Peyer's patch (tissue), 4 donors: Measurements from ENCODE around the gene PRR33.

Source experiments
- POLR2A ChIP-seq, 2 donors: fragments of 450-650 bp; IDR thresholded peaks; one replicate each; pipeline ENCODE4 v1.5.1; 2017; ENCODE audit warnings: antibody characterized with exemption in 2 of 2, mild to moderate bottlenecking in 2 of 2, moderate library complexity in 2 of 2
- TF ChIP-seq, protein P1 (sequence below), 6 experiments: fragments of 450-650 bp in 4 of 6; fragments of 200-600 bp in 2 of 6; sonication (generic) in 1 of 6; IDR thresholded peaks; one replicate each; pipeline ENCODE4 v1.5.1; 2017 to 2019; ENCODE audit warnings: antibody characterized with exemption in 6 of 6, mild to moderate bottlenecking in 3 of 6, moderate library complexity in 1 of 6

- TF ChIP-seq, protein P1, sequence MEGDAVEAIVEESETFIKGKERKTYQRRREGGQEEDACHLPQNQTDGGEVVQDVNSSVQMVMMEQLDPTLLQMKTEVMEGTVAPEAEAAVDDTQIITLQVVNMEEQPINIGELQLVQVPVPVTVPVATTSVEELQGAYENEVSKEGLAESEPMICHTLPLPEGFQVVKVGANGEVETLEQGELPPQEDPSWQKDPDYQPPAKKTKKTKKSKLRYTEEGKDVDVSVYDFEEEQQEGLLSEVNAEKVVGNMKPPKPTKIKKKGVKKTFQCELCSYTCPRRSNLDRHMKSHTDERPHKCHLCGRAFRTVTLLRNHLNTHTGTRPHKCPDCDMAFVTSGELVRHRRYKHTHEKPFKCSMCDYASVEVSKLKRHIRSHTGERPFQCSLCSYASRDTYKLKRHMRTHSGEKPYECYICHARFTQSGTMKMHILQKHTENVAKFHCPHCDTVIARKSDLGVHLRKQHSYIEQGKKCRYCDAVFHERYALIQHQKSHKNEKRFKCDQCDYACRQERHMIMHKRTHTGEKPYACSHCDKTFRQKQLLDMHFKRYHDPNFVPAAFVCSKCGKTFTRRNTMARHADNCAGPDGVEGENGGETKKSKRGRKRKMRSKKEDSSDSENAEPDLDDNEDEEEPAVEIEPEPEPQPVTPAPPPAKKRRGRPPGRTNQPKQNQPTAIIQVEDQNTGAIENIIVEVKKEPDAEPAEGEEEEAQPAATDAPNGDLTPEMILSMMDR (IDR thresholded peaks at IDR 0.05) = no peak
- no peak for TF ChIP-seq POLR2A (IDR thresholded peaks at IDR 0.05)
These were observed 50.1 kb downstream of the PRR33 start for GRCh38 chr11:1841511-1842148.
